Measurements from ENCODE around the gene SLC15A3. TPM values are rescaled to one million over a fixed set of nuclear protein-coding genes. Genes with fewer than 3 reads are reported as not detected.

Gene SLC15A3
- total and polyA plus RNA-seq, 8 donors = 2.0 to 25.3 (median 6.1) TPM

- TF ChIP-seq CTCF (IDR thresholded peaks at IDR 0.05) = no peak
- Histone ChIP-seq H3K27me3 (no peaks in the 10 kb centered on the region), H3K4me1 (peaks cover 0 to 5% (median 0%) of the 10 kb centered on the region in 3 donors), H3K4me3 (no peak overlapping the region), H3K9me3 (no peaks in the 10 kb centered on the region), H3K27ac (no peak overlapping the region), H3K36me3 (no peaks in the 10 kb centered on the region)
- ATAC-seq (no peak), DNase-seq (no peak), FAIRE-seq (no peak)
- 66 to 75% methylated on average over 4 of the region's 4 CpGs for WGBS, 2 donors
- intact Hi-C loops (cut with DNase I) = no loop called here
Measured at GRCh38 chr11:60984636-60985035, 32.7 kb upstream of the SLC15A3 start.

GRCh38 chr11:60984149-60984548 lies 32.2 kb upstream of the SLC15A3 start:
- no peaks in the 10 kb centered on the region for H3K27me3 ChIP-seq
- ATAC-seq (no peak), DNase-seq (no peak), FAIRE-seq (no peak)
- no peak overlapping the region for H3K4me3 ChIP-seq
- no peak overlapping the region for H3K27ac ChIP-seq
- H3K36me3 ChIP-seq = no peaks in the 10 kb centered on the region
- WGBS, 2 donors = 68 to 75% methylated on average over 6 of the region's 6 CpGs
- intact Hi-C loops (cut with DNase I) = no loop called here
- no peaks in the 10 kb centered on the region for H3K9me3 ChIP-seq
- TF ChIP-seq CTCF (IDR thresholded peaks at IDR 0.05) = no peak
- peaks cover 0 to 5% (median 0%) of the 10 kb centered on the region in 3 donors for H3K4me1 ChIP-seq

- ATAC-seq = no peak
Measured at GRCh38 chr11:60982184-60982583, 30.2 kb upstream of the SLC15A3 start.

GRCh38 chr11:60981515-60981914 lies 29.5 kb upstream of the SLC15A3 start:
- DNase-seq (no peak), ATAC-seq (no peak), FAIRE-seq (no peak)
- intact Hi-C loops (cut with DNase I) = no loop called here
- H3K27ac ChIP-seq = no peak overlapping the region
- no peaks in the 10 kb centered on the region for H3K36me3 ChIP-seq
- H3K27me3 ChIP-seq = no peaks in the 10 kb centered on the region
- no peaks in the 10 kb centered on the region for H3K9me3 ChIP-seq
- H3K4me1 ChIP-seq = peaks cover 0 to 4% (median 0%) of the 10 kb centered on the region in 3 donors
- no peak overlapping the region for H3K4me3 ChIP-seq
- TF ChIP-seq CTCF (IDR thresholded peaks at IDR 0.05) = no peak
- WGBS, 2 donors = 87 to 95% methylated on average over 11 to 12 of the region's 12 CpGs

More at GRCh38 chr11:60982184-60982583, 30.2 kb upstream of the SLC15A3 start:
- no peak for TF ChIP-seq CTCF (IDR thresholded peaks at IDR 0.05)
- intact Hi-C loops (cut with DNase I) = no loop called here
- Histone ChIP-seq H3K36me3 (no peaks in the 10 kb centered on the region), H3K4me1 (peaks cover 0 to 5% (median 0%) of the 10 kb centered on the region in 3 donors), H3K9me3 (no peaks in the 10 kb centered on the region), H3K4me3 (no peak overlapping the region), H3K27ac (no peak overlapping the region), H3K27me3 (no peaks in the 10 kb centered on the region)
- WGBS, 2 donors = 83 to 95% methylated on average over 8 of the region's 8 CpGs
- no peak for DNase-seq
- no peak for FAIRE-seq

- intact Hi-C loops (cut with DNase I) = no loop called here
- H3K36me3 ChIP-seq = no peaks in the 10 kb centered on the region
- no peak for TF ChIP-seq CTCF (IDR thresholded peaks at IDR 0.05)
- H3K27ac ChIP-seq = no peak overlapping the region
- no peaks in the 10 kb centered on the region for H3K27me3 ChIP-seq
- ATAC-seq (peak in 1 of 4 donors; percentile 43), FAIRE-seq (no peak), DNase-seq (no peak)
- WGBS, 2 donors = 83% methylated on average over 10 of the region's 10 CpGs
- no peaks in the 10 kb centered on the region for H3K4me1 ChIP-seq
- no peaks in the 10 kb centered on the region for H3K9me3 ChIP-seq
- no peak overlapping the region for H3K4me3 ChIP-seq
Measured at GRCh38 chr11:60978546-60979380, 26.8 kb upstream of the SLC15A3 start.
